SJSA1 (cell line): ENCODE data around the gene SLC2A10. TPM values are rescaled to one million over a fixed set of nuclear protein-coding genes. Genes with fewer than 3 reads are reported as not detected.
"Not testable (repeated sequence)": the region's sequence is repeated elsewhere in the genome, so short reads cannot be mapped to it uniquely, and the experiment has no call there.

ENCODE experiments used
- DNase-seq, 2 experiments: peaks; one replicate each; pipeline ENCODE4 v3.0.0-alpha.2; 2015 to 2020; ENCODE audit warnings: low spot score in 2 of 2, low read depth in 1 of 2
- H3K27ac ChIP-seq: fragments of 250-450 bp; sonication (Bioruptor Pico); 2 replicates; pipeline ENCODE4 v1.5.1; 2020; ENCODE audit warnings: mild to moderate bottlenecking, moderate library complexity
- H3K27me3 ChIP-seq: fragments of 250-450 bp; sonication (Bioruptor Pico); replicated peaks from 2 replicates; pipeline ENCODE4 v1.5.1; 2020; ENCODE audit warnings: mild to moderate bottlenecking, moderate library complexity
- H3K36me3 ChIP-seq: fragments of 250-450 bp; sonication (Bioruptor Pico); 2 replicates; pipeline ENCODE4 v1.5.1; 2020; ENCODE audit warnings: mild to moderate bottlenecking
- H3K4me1 ChIP-seq: fragments of 250-450 bp; sonication (Bioruptor Pico); replicated peaks from 2 replicates; pipeline ENCODE4 v1.6.1; 2021; ENCODE audit warnings: mild to moderate bottlenecking
- H3K4me3 ChIP-seq: fragments of 250-450 bp; sonication (Bioruptor Pico); 2 replicates; pipeline ENCODE4 v1.5.1; 2020; ENCODE audit warnings: mild to moderate bottlenecking
- H3K9me3 ChIP-seq: fragments of 250-450 bp; sonication (Bioruptor Pico); replicated peaks from 2 replicates; pipeline ENCODE4 v1.5.1; 2020; ENCODE audit warnings: mild to moderate bottlenecking
- total RNA-seq: library from RNA; depleted of rRNA; stranded (reverse); fragments of >200 nt; shearing (Covaris generic); gene quantifications from 2 replicates; pipeline ENCODE4 v1.2.3, GENCODE V29; 2014

Gene SLC2A10
- total RNA-seq, 1 experiment from 2014 or later, result 18.5 TPM

GRCh38 chr20:46674253-46675083, 35.0 kb upstream of the SLC2A10 start:
- Histone ChIP-seq H3K36me3 (no peaks in the 10 kb centered on the region), H3K9me3 (0 out of 2 replicates have a peak, but pooled peaks cover 7% of the 10 kb centered on the region), H3K27ac (no peak overlapping the region), H3K4me1 (no peaks in the 10 kb centered on the region), H3K27me3 (no peaks in the 10 kb centered on the region), H3K4me3 (no peak overlapping the region)
- DNase-seq, result no peak

GRCh38 chr20:46676649-46677316, 32.7 kb upstream of the SLC2A10 start:
- H3K36me3 ChIP-seq, H3K4me3 ChIP-seq, H3K9me3 ChIP-seq, H3K27me3 ChIP-seq, H3K27ac ChIP-seq, H3K4me1 ChIP-seq, DNase-seq: not testable (repeated sequence)

- Histone ChIP-seq H3K4me3 (no peak overlapping the region), H3K36me3 (no peaks in the 10 kb centered on the region; the same call in 1 of the 2 replicates), H3K27me3 (no peaks in the 10 kb centered on the region), H3K27ac (no peak overlapping the region), H3K4me1 (no peaks in the 10 kb centered on the region), H3K9me3 (no peaks in the 10 kb centered on the region)
- DNase-seq, result no peak
These were observed 31.8 kb upstream of the SLC2A10 start for GRCh38 chr20:46677608-46678007.

- DNase-seq, result no peak
- H3K27me3 ChIP-seq, result no peaks in the 10 kb centered on the region
- no peaks in the 10 kb centered on the region for H3K9me3 ChIP-seq
- H3K4me3 ChIP-seq, result no peak overlapping the region
- H3K36me3 ChIP-seq, result no peaks in the 10 kb centered on the region; the same call in 1 of the 2 replicates
- no peaks in the 10 kb centered on the region for H3K4me1 ChIP-seq
- H3K27ac ChIP-seq, result no peak overlapping the region
These were observed 30.9 kb upstream of the SLC2A10 start for GRCh38 chr20:46678516-46678915.

- DNase-seq, result no peak
- Histone ChIP-seq H3K36me3 (peaks cover 9% of the 10 kb centered on the region), H3K27me3 (no peaks in the 10 kb centered on the region), H3K27ac (no peak overlapping the region), H3K4me3 (no peak overlapping the region), H3K9me3 (no peaks in the 10 kb centered on the region), H3K4me1 (no peaks in the 10 kb centered on the region)
These were observed 28.8 kb upstream of the SLC2A10 start for GRCh38 chr20:46680684-46681031.

- Histone ChIP-seq H3K4me3 (no peak overlapping the region), H3K36me3 (peaks cover 15% of the 10 kb centered on the region), H3K27ac (no peak overlapping the region), H3K4me1 (no peaks in the 10 kb centered on the region), H3K9me3 (no peaks in the 10 kb centered on the region), H3K27me3 (no peaks in the 10 kb centered on the region)
- DNase-seq, result peak in 1 of 2 experiments; percentile 34
These were observed 28.2 kb upstream of the SLC2A10 start for GRCh38 chr20:46681032-46681854.

- Histone ChIP-seq H3K4me3 (no peak overlapping the region), H3K36me3 (peaks cover 17% of the 10 kb centered on the region)
These were observed 27.2 kb upstream of the SLC2A10 start for GRCh38 chr20:46682063-46682821.

GRCh38 chr20:46683011-46683667, 26.3 kb upstream of the SLC2A10 start:
- no peak for DNase-seq
- H3K9me3 ChIP-seq, result no peaks in the 10 kb centered on the region
- H3K4me1 ChIP-seq, result peaks cover 7% of the 10 kb centered on the region
- H3K4me3 ChIP-seq, result no peak overlapping the region
- H3K27ac ChIP-seq, result no peak overlapping the region
- H3K27me3 ChIP-seq, result no peaks in the 10 kb centered on the region
- peaks cover 17% of the 10 kb centered on the region for H3K36me3 ChIP-seq

More at GRCh38 chr20:46682063-46682821, 27.2 kb upstream of the SLC2A10 start:
- Histone ChIP-seq H3K9me3 (no peaks in the 10 kb centered on the region), H3K4me1 (peaks cover under 1% of the 10 kb centered on the region; the same call in 1 of the 2 replicates), H3K27me3 (no peaks in the 10 kb centered on the region), H3K27ac (no peak overlapping the region)
- DNase-seq, result no peak

- Histone ChIP-seq H3K27me3 (no peaks in the 10 kb centered on the region), H3K4me1 (peaks cover 7% of the 10 kb centered on the region), H3K36me3 (peaks cover 17% of the 10 kb centered on the region), H3K9me3 (no peaks in the 10 kb centered on the region), H3K4me3 (no peak overlapping the region), H3K27ac (no peak overlapping the region)
- DNase-seq, result no peak
These were observed 25.8 kb upstream of the SLC2A10 start for GRCh38 chr20:46683668-46683938.

- H3K27me3 ChIP-seq, result no peaks in the 10 kb centered on the region
- H3K27ac ChIP-seq, result no peak overlapping the region
- H3K4me3 ChIP-seq, result no peak overlapping the region
- no peaks in the 10 kb centered on the region for H3K9me3 ChIP-seq
- H3K36me3 ChIP-seq, result peaks cover 21% of the 10 kb centered on the region
- H3K4me1 ChIP-seq, result peaks cover 7% of the 10 kb centered on the region
- DNase-seq, result no peak
These were observed 25.3 kb upstream of the SLC2A10 start for GRCh38 chr20:46683939-46684750.

GRCh38 chr20:46688151-46689081, 21.0 kb upstream of the SLC2A10 start:
- H3K9me3 ChIP-seq, result no peaks in the 10 kb centered on the region
- H3K27ac ChIP-seq, result peak overlapping the region; percentile 79
- peaks cover 10% of the 10 kb centered on the region for H3K4me1 ChIP-seq
- DNase-seq, result no peak
- peak overlapping the region; percentile 85 for H3K4me3 ChIP-seq
- peaks cover 22% of the 10 kb centered on the region for H3K36me3 ChIP-seq
- H3K27me3 ChIP-seq, result no peaks in the 10 kb centered on the region
